K562 (cell line): ENCODE measurements around the gene EXOSC1. TPM values are rescaled to one million over a fixed set of nuclear protein-coding genes. Genes with fewer than 3 reads are reported as not detected.

Experiments
- ARID2 ChIP-seq: fragments of 450-650 bp; IDR thresholded peaks from 2 replicates; pipeline ENCODE4 v1.6.1; 2017; ENCODE audit warnings: antibody characterized with exemption, mild to moderate bottlenecking
- CBX3 ChIP-seq, 2 experiments: IDR thresholded peaks; 1 replicate in 1 of 2; 2 replicates in 1 of 2; pipeline ENCODE4 v1.6.1; 2012; ENCODE audit warnings: inconsistent platforms in 2 of 2, low read length in 2 of 2, borderline replicate concordance in 1 of 2, control low read depth in 1 of 2
- E2F3 ChIP-seq: fragments of 250-450 bp; sonication (Bioruptor Pico); IDR thresholded peaks from 2 replicates; pipeline ENCODE4 v1.4.0; 2020; ENCODE audit warnings: mild to moderate bottlenecking
- FOXP1 ChIP-seq: sonication (generic); formaldehyde crosslinking; IDR thresholded peaks from 2 replicates; pipeline ENCODE4 v1.8.0; 2022; ENCODE audit warnings: mild to moderate bottlenecking, missing genetic modification reagents
- GATAD2B ChIP-seq: fragments of 450-650 bp; IDR thresholded peaks from 2 replicates; pipeline ENCODE4 v1.6.1; 2017; ENCODE audit warnings: mild to moderate bottlenecking, borderline replicate concordance
- GMEB1 ChIP-seq: fragments of 250-450 bp; sonication (Bioruptor Pico); IDR thresholded peaks from 2 replicates; pipeline ENCODE4 v1.4.0; 2020; ENCODE audit warnings: mild to moderate bottlenecking
- HEY1 ChIP-seq: fragments of 250-450 bp; sonication (Bioruptor Pico); IDR thresholded peaks from 2 replicates; pipeline ENCODE4 v1.5.0; 2020; ENCODE audit warnings: mild to moderate bottlenecking, moderate library complexity, borderline replicate concordance
- IRF9 ChIP-seq: fragments of 450-650 bp; IDR thresholded peaks from 2 replicates; pipeline ENCODE4 v1.6.1; 2016; ENCODE audit warnings: missing biosample characterization, missing genetic modification characterization
- MED1 ChIP-seq: sonication (generic); formaldehyde crosslinking; IDR thresholded peaks from 2 replicates; pipeline ENCODE4 v1.8.1; 2023; ENCODE audit warnings: missing genetic modification reagents, borderline replicate concordance
- NEUROD1 ChIP-seq: fragments of 150-350 bp; IDR thresholded peaks from 2 replicates; pipeline ENCODE4 v1.6.1; 2014; ENCODE audit warnings: borderline replicate concordance, low read length, low read depth; ENCODE audit not compliant: partially characterized antibody
- PCBP1 ChIP-seq: fragments of 200-400 bp; formaldehyde crosslinking; IDR thresholded peaks from 2 replicates; pipeline ENCODE4 v1.6.1; 2018; ENCODE audit warnings: mild to moderate bottlenecking, low read depth, low read length; ENCODE audit not compliant: poor library complexity, severe bottlenecking
- RBM15 ChIP-seq: fragments of 200-400 bp; formaldehyde crosslinking; IDR thresholded peaks from 2 replicates; pipeline ENCODE4 v1.6.1; 2018; ENCODE audit warnings: mild to moderate bottlenecking, low read length, moderate library complexity; ENCODE audit not compliant: insufficient read depth
- RFX7 ChIP-seq: fragments of 250-450 bp; sonication (Bioruptor Pico); IDR thresholded peaks from 2 replicates; pipeline ENCODE4 v1.5.1; 2021; ENCODE audit warnings: mild to moderate bottlenecking
- THRA ChIP-seq: fragments of 450-650 bp; IDR thresholded peaks from 2 replicates; pipeline ENCODE4 v1.6.1; 2017; ENCODE audit warnings: mild to moderate bottlenecking, moderate library complexity
- ZNF224 ChIP-seq: sonication (generic); formaldehyde crosslinking; IDR thresholded peaks from 2 replicates; pipeline ENCODE4 v1.8.0; 2022; ENCODE audit warnings: mild to moderate bottlenecking, missing genetic modification reagents
- ZNF280A ChIP-seq: fragments of 450-650 bp; IDR thresholded peaks from 2 replicates; pipeline ENCODE4 v1.6.1; 2018; ENCODE audit warnings: mild to moderate bottlenecking, low read depth; ENCODE audit not compliant: partially characterized antibody
- ZNF740 ChIP-seq, 3 experiments: fragments of 200-800 bp in 1 of 3; sonication (Bioruptor generic) in 1 of 3; sonication (generic) in 1 of 3; formaldehyde crosslinking in 1 of 3; IDR thresholded peaks; 2 replicates each; pipeline versions ENCODE4 v1.6.1 to v1.8.0; 2016 to 2022; ENCODE audit warnings: mild to moderate bottlenecking in 2 of 3, missing compliant biosample characterization in 2 of 3, missing genetic modification characterization in 2 of 3, missing genetic modification reagents in 1 of 3
- polyA plus RNA-seq, 8 experiments: library from polyadenylated mRNA; depleted of rRNA in 4 of 8; stranded (reverse) in 5 of 8; unstranded in 3 of 8; fragments of >200 nt; fragmentation: Nextera tagmentation in 2 of 8; fragmentation: Illumina TruSeq in 1 of 8; extraction: Ambion mirVana in 2 of 8; extraction: Trizol in 1 of 8; gene quantifications; 2 replicates each; pipeline versions ENCODE4 v1.2.1 to v1.2.3, GENCODE V29; 2011 to 2014; ENCODE audit warnings: inconsistent platforms in 1 of 8, missing spikeins in 1 of 8
- total RNA-seq, 7 experiments: library from RNA; depleted of rRNA in 6 of 7; stranded (reverse); fragments of >200 nt in 6 of 7; fragmentation: Illumina TruSeq in 2 of 7; extraction: Trizol in 2 of 7; gene quantifications; 2 replicates each; pipeline versions ENCODE4 v1.2.1 to v1.2.3, GENCODE V29; 2011 to 2021; ENCODE audit warnings: low replicate concordance in 1 of 7
- TF ChIP-seq, protein P1 (sequence below): fragments of 250-450 bp; sonication (Bioruptor Pico); IDR thresholded peaks from 2 replicates; pipeline ENCODE4 v1.8.0; 2021; ENCODE audit warnings: borderline replicate concordance, mild to moderate bottlenecking, moderate library complexity; ENCODE audit not compliant: poor library complexity, severe bottlenecking
- TF ChIP-seq, protein P2 (sequence below): fragments of 250-450 bp; sonication (Bioruptor Pico); IDR thresholded peaks from 2 replicates; pipeline ENCODE4 v1.5.0; 2021

The EXOSC1 gene
- total and polyA plus RNA-seq, 9 of the 15 experiments (the other 6 are each of a cell fraction or from before 2014, with no cell fraction given) = 44.3 to 117 (median 67.0) TPM

DNA sequence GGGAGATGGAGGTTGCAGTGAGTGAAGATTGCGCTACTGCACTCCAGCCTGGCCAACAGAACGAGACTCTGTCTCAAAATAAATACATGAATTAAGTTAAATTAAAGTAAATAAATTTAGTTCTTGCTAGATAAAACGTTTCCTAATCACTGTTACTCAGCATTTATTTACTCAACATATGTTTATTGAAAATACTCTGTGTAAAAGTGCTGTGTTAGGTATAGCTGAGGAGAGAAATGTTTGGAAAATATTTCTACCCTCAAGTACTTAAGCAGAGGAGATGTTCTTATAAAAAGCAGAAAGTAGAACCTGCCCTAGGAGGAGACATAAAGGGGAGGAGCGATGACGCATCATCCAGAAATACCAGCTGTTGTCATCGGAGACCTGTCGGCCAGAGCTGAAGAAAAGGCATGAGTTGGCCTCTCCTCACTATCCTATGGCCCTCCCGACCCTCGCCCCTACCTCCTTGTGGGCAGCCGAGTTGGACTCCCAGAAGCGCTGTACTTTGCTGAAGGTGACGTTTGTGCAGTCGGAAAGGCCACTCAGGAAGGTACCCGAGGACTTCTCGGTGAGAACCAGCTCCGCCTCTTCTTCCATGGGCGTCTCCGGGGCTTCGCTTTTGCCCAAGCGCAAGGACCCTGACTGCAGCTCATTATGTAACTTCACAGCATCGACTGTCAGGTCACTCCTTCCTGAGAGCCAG is 45.8 kb downstream of the EXOSC1 start (continued):
- no peak for TF ChIP-seq THRA
- no peak for TF ChIP-seq ARID2
- TF ChIP-seq RFX7 = no peak
- no peak for TF ChIP-seq GMEB1 (CRISPR knock-in tag)
- no peak for TF ChIP-seq RBM15
- no peak for TF ChIP-seq ZNF280A
- TF ChIP-seq NEUROD1 = peak; percentile 10
- no peak for TF ChIP-seq HEY1 (CRISPR knock-in tag)
- TF ChIP-seq FOXP1 (CRISPR knock-in tag) = no peak
- no peak for TF ChIP-seq PCBP1
- TF ChIP-seq, protein P1, sequence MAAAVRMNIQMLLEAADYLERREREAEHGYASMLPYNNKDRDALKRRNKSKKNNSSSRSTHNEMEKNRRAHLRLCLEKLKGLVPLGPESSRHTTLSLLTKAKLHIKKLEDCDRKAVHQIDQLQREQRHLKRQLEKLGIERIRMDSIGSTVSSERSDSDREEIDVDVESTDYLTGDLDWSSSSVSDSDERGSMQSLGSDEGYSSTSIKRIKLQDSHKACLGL (CRISPR knock-in tag) = no peak
- no peak for TF ChIP-seq MED1 (CRISPR knock-in tag)
- no peak for TF ChIP-seq ZNF740 (CRISPR knock-in tag; IDR thresholded peaks at IDR 0.05)
- no peak for TF ChIP-seq ZNF740 (tag; IDR thresholded peaks at IDR 0.05)
- TF ChIP-seq E2F3 = no peak
- no peak for TF ChIP-seq ZNF224 (CRISPR knock-in tag)
- TF ChIP-seq CBX3 (IDR thresholded peaks at IDR 0.05; ENCODE audit: borderline replicate concordance in 1 of 2, low read length in 2 of 2) = no peak
- no peak for TF ChIP-seq IRF9 (tag)
- TF ChIP-seq, protein P2, sequence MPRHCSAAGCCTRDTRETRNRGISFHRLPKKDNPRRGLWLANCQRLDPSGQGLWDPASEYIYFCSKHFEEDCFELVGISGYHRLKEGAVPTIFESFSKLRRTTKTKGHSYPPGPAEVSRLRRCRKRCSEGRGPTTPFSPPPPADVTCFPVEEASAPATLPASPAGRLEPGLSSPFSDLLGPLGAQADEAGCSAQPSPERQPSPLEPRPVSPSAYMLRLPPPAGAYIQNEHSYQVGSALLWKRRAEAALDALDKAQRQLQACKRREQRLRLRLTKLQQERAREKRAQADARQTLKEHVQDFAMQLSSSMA (CRISPR knock-in tag) = no peak
- no peak for TF ChIP-seq GATAD2B
